ENCODE results near the gene SPRY2. TPM values are rescaled to one million over a fixed set of nuclear protein-coding genes. Genes with fewer than 3 reads are reported as not detected.

Gene SPRY2
- total and polyA plus RNA-seq, 8 donors = 10.7 to 18.8 (median 14.4) TPM

DNA sequence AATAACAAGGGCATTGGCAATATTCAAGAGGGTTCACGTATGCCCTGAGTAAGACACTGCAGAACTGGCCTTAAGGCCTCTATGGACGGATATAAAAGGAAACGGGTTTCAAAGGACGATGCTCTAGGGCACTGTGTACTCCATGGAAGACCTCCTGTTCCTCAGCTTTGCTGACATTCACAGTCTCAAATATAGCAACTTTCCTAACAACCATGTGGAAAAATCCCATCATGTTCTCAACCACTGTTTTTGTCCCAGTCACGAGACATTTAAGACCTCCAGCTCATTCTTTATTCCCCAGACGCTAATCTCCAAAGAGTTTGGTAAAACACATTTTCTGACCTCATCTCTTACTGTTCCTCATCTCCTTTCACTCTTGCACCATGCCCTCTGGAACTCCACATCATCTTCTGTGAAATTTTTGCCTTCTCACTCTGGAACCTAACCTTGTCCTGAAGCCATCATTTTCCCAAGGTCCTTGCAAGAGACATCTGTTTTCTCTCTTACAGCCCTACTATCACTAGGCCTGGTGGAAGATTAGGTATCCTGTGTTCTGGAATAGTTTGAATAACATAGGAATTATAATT is 37.6 kb downstream of the SPRY2 start:
- ATAC-seq (no peak), DNase-seq (no peak), FAIRE-seq (no peak)
- no peak overlapping the region for H3K4me3 ChIP-seq
- 93% methylated on average over 6 of the region's 6 CpGs for WGBS, 2 donors
- TF ChIP-seq, protein P1, sequence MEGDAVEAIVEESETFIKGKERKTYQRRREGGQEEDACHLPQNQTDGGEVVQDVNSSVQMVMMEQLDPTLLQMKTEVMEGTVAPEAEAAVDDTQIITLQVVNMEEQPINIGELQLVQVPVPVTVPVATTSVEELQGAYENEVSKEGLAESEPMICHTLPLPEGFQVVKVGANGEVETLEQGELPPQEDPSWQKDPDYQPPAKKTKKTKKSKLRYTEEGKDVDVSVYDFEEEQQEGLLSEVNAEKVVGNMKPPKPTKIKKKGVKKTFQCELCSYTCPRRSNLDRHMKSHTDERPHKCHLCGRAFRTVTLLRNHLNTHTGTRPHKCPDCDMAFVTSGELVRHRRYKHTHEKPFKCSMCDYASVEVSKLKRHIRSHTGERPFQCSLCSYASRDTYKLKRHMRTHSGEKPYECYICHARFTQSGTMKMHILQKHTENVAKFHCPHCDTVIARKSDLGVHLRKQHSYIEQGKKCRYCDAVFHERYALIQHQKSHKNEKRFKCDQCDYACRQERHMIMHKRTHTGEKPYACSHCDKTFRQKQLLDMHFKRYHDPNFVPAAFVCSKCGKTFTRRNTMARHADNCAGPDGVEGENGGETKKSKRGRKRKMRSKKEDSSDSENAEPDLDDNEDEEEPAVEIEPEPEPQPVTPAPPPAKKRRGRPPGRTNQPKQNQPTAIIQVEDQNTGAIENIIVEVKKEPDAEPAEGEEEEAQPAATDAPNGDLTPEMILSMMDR (IDR thresholded peaks at IDR 0.05) = no peak
- H3K9me3 ChIP-seq = no peaks in the 10 kb centered on the region
- H3K27me3 ChIP-seq = no peaks in the 10 kb centered on the region
- H3K4me1 ChIP-seq = no peaks in the 10 kb centered on the region
- H3K27ac ChIP-seq = no peak overlapping the region
- H3K36me3 ChIP-seq = no peaks in the 10 kb centered on the region
- intact Hi-C loops (cut with DNase I) = no loop called here

DNA sequence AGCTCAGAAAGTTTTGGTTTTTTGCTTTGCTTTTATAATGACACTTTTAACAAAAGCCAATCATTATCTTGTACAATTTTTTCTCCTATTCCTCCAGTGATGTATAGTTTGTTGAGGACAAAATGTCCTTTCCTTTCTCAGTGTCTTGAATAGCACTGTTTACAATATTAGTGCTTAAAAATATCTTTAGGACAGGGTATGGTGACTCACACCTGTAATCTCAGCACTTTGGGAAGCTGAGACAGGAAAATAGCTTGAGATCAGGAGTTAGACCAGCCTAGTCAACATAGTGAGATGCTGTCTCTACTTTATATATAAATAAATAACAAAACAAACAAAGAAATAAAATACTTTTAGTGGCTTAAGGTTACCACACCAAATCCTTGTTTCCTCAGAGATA is 41.9 kb downstream of the SPRY2 start:
- no peaks in the 10 kb centered on the region for H3K36me3 ChIP-seq
- no peaks in the 10 kb centered on the region for H3K27me3 ChIP-seq
- intact Hi-C loops (cut with DNase I) = no loop called here
- DNase-seq = no peak
- no peak for FAIRE-seq
- TF ChIP-seq, protein P1 (IDR thresholded peaks at IDR 0.05) = no peak
- no peak overlapping the region for H3K4me3 ChIP-seq
- H3K9me3 ChIP-seq = no peaks in the 10 kb centered on the region
- no peak for ATAC-seq
- no peaks in the 10 kb centered on the region for H3K4me1 ChIP-seq
- no peak overlapping the region for H3K27ac ChIP-seq

- no peaks in the 10 kb centered on the region for H3K27me3 ChIP-seq
- intact Hi-C loops (cut with DNase I) = no loop called here
- TF ChIP-seq, protein P1 (IDR thresholded peaks at IDR 0.05) = no peak
- H3K4me3 ChIP-seq = no peak overlapping the region
- FAIRE-seq (no peak), DNase-seq (no peak), ATAC-seq (no peak)
- H3K9me3 ChIP-seq = no peaks in the 10 kb centered on the region
- WGBS, 2 donors = 61 to 74% methylated on average over 2 of the region's 2 CpGs
- no peak overlapping the region for H3K27ac ChIP-seq
- no peaks in the 10 kb centered on the region for H3K36me3 ChIP-seq
- no peaks in the 10 kb centered on the region for H3K4me1 ChIP-seq
Observed at GRCh38 chr13:80297503-80297902, 43.4 kb downstream of the SPRY2 start.

DNA sequence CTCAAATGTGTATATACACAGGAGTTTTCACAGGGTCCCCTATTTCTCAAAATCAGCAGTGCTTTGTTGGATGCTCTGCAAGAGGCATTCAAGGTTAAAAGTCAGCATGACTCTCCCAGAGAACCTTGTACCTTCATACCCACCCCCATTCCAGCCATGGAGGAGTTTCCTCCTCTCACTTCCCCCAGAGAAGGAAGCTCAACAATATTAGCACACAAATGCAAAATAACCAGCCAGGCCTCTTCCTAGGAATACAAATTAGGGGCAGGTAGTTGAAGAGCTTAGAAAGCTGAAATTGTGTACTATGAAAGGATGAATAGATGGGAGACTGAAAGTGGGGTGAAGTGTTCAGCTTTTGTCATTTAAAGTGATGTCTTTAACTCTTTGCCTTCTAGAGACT is 43.8 kb downstream of the SPRY2 start:
- Histone ChIP-seq H3K4me3 (no peak overlapping the region), H3K9me3 (no peaks in the 10 kb centered on the region), H3K36me3 (no peaks in the 10 kb centered on the region), H3K4me1 (no peaks in the 10 kb centered on the region), H3K27ac (no peak overlapping the region), H3K27me3 (no peaks in the 10 kb centered on the region)
- DNase-seq = no peak
- TF ChIP-seq, protein P1 (IDR thresholded peaks at IDR 0.05) = no peak
- no peak for ATAC-seq
- FAIRE-seq = no peak
- intact Hi-C loops (cut with DNase I) = no loop called here

DNA sequence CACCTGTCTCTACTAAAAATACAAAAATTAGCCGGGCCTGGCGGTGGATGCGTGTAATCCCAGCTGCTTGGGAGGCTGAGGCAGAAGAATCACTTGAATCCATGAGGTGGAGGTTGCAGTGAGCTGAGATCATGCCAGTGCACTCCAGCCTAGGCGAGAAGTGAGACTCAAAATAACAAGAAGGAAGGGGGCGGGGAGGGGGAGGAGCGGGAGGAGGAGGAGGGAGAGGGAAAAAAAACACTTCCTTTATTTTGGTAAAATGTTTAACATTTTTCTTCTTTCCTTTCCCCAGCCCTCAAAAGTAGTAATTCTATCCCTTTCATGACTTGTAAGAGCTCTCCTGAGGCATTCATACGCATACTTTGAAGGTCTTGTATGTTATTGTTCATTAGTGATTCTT is 44.3 kb downstream of the SPRY2 start:
- DNase-seq (no peak), ATAC-seq (no peak), FAIRE-seq (no peak)
- H3K36me3 ChIP-seq = no peaks in the 10 kb centered on the region
- no peak overlapping the region for H3K4me3 ChIP-seq
- intact Hi-C loops (cut with DNase I) = no loop called here
- 92 to 93% methylated on average over 7 of the region's 7 CpGs for WGBS, 2 donors
- H3K4me1 ChIP-seq = no peaks in the 10 kb centered on the region
- no peak overlapping the region for H3K27ac ChIP-seq
- no peaks in the 10 kb centered on the region for H3K27me3 ChIP-seq
- TF ChIP-seq, protein P1 (IDR thresholded peaks at IDR 0.05) = no peak
- H3K9me3 ChIP-seq = no peaks in the 10 kb centered on the region

Measured in pancreas (tissue), 10 donors.